LNCaP clone FGC (cell line): ENCODE data around the gene HOXA7.

Source experiments
- DNase-seq: peaks from one replicate; pipeline ENCODE4 v3.0.0-alpha.2; 2011; ENCODE audit warnings: low read depth
- H3K4me3 ChIP-seq: 2 replicates; pipeline ENCODE4 v1.5.1; 2011; ENCODE audit warnings: mild to moderate bottlenecking, low read depth, low read length, control low read depth
- CTCF ChIP-seq: IDR thresholded peaks from 2 replicates; pipeline ENCODE4 v1.5.1; 2012; ENCODE audit warnings: mild to moderate bottlenecking; ENCODE audit not compliant: control insufficient read depth, insufficient read depth; ENCODE audit errors: extremely low read depth

HOXA7 gene

DNA sequence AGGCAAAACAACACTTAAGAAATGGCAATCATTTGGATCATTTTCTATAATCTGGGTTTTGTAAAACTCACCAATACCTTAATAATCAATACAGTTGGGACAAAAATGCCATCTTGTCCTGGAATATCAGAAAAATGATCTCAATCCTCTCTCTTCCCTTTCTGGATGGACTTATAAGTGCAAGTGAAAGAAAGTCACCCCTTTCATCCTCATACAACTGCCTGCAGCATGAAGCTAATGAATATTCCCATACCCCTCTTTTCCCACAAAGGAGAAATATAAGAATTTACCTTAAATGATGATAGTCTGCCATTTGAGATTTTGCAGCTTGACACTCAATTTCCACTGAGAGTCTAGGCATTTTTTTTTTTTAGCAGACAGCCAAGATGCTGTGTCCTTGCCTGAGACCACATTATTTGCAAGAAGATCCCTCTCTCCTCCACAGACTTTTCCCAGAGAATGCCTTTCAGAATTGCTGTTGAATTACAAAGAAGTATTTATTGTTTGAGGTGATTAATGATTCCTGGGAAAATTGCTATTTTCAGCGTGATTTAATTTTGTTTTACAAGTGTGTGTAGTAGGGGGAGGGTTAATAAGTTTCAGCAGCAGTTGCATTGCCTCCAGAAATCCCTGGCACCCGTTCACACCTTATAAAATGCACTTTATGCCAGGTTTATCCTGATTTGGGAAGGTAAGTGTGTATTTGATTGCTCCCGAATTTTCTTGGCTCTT, 29.7 kb downstream of the HOXA7 start:
- H3K4me3 ChIP-seq, result no peak overlapping the region
- no peak for TF ChIP-seq CTCF
- DNase-seq, result no peak

- DNase-seq, result no peak
- no peak for TF ChIP-seq CTCF
- H3K4me3 ChIP-seq, result no peak overlapping the region
Measured at GRCh38 chr7:27125986-27126394, 30.5 kb downstream of the HOXA7 start.

- H3K4me3 ChIP-seq, result no peak overlapping the region
- TF ChIP-seq CTCF, result no peak
- no peak for DNase-seq
Measured at GRCh38 chr7:27124902-27125689, 31.4 kb downstream of the HOXA7 start.

GRCh38 chr7:27124096-27124901, 32.2 kb downstream of the HOXA7 start:
- no peak for TF ChIP-seq CTCF
- H3K4me3 ChIP-seq, result no peak overlapping the region
- no peak for DNase-seq

DNA sequence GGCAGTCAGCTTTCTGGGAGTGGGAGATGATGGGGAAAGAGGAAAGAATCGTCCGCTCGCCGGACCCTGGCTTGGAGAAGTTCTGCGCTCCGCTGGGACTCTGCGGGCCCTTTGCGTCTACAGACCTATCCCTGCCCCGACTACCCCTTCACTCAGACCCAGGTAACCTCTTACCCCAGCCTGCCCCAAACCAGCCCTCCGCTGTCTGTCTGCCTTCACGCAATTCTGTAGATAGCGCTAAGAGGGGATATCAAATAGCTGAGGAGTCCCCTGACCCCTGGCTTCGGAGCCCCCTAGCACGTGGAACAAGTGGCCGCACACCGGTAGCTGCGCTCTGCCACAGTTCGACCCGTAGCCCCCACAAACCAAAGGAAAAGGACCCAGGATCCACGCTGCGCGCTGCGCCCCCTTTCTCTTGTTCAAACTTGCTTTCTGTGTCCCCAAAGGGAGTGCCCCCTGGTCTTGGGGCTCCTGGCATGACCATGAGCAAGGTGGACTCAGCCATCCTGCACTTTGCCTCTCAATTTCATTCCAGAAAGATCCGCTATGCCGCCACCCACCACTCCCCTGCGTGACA, 32.9 kb downstream of the HOXA7 start:
- no peak overlapping the region for H3K4me3 ChIP-seq
- TF ChIP-seq CTCF, result no peak
- DNase-seq, result no peak

DNA sequence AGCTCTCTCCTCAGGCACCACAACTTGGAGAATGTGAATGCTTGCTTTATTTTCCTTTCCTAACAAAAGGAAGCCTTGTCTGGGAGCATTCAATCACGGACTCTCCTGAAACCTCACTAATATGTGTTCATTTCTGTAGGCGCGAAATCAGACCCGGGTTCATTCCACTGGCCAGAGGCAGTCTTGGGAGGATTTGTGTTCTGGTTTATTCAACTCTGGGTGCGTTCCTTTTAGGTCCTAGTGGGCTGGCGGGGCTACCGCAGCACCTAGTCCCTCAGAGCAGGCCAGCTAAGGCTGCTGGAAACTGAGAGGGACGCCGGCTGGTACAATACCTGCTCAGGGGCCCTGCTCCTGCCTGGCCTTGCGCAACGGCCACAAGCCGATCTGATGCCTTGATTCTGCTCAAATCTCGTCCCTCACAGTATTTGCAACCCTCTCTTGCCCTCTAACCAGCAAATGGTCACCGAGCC, 33.4 kb downstream of the HOXA7 start:
- no peak overlapping the region for H3K4me3 ChIP-seq
- no peak for DNase-seq
- no peak for TF ChIP-seq CTCF
